Activated naive CD4-positive, alpha-beta T cell treated with anti-CD3 and anti-CD28 coated beads, Interleukin-2, amount 50 U/mL, for 24 hours (primary cell): Measurements from ENCODE around the gene DDX31.

Source experiments
- H3K27ac Mint-ChIP-seq: one replicate; pipeline ENCODE4 v1.8.0; 2021; ENCODE audit warnings: mild to moderate bottlenecking, mixed read lengths
- H3K27me3 Mint-ChIP-seq: one replicate; pipeline ENCODE4 v1.8.0; 2021; ENCODE audit warnings: mixed read lengths
- H3K36me3 Mint-ChIP-seq: one replicate; pipeline ENCODE4 v1.8.0; 2021; ENCODE audit warnings: mixed read lengths
- H3K4me1 Mint-ChIP-seq: one replicate; pipeline ENCODE4 v1.8.0; 2021; ENCODE audit warnings: mixed read lengths
- H3K4me3 Mint-ChIP-seq: one replicate; pipeline ENCODE4 v1.8.0; 2021; ENCODE audit warnings: mild to moderate bottlenecking, mixed read lengths
- H3K9me3 Mint-ChIP-seq: one replicate; pipeline ENCODE4 v1.8.0; 2021; ENCODE audit warnings: mixed read lengths

The DDX31 gene

DNA sequence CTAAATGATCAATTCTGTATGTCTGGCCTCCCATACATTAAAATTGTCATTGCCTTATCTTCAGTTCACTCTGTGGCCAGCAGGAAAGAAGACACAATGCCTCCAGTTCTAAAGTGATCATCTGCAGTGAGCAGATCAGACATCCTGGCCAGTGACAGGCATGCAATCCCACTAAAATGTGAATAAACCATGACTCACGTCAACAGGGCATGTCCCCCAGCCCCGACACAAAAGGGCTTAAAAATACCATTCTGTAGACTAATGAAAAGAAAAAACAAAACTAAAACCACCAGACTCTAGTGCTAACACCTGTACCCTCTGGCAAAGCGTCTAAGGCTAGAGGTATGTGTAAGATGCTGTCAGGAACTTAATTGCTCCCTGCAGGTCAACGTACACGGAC, 38.5 kb downstream of the DDX31 start:
- peaks cover 28% of the 10 kb centered on the region for H3K36me3 Mint-ChIP-seq
- H3K27me3 Mint-ChIP-seq, result no peaks in the 10 kb centered on the region

DNA sequence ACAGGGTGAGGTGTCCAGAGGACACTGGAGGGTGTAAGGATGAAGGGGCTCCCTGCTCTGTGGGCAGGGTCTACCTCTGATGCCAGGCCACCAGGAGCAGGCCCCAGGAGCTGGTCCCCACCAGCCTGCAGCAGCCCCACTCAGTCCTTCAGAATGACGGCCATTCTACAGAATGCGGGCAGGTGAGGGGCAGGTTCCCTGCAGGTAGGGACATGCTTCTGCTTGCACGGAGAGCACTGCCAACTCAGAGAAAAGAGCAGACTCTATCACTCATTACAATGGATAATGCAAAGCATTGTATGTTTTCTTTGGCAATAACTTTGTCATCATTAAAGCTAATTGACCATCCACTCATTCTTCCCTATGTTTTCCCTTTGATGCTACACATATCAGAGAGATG, 39.0 kb downstream of the DDX31 start:
- no peak overlapping the region for H3K4me3 Mint-ChIP-seq
- no peak overlapping the region for H3K27ac Mint-ChIP-seq
- H3K9me3 Mint-ChIP-seq, result no peaks in the 10 kb centered on the region
- no peaks in the 10 kb centered on the region for H3K27me3 Mint-ChIP-seq
- H3K4me1 Mint-ChIP-seq, result no peaks in the 10 kb centered on the region
- peaks cover 29% of the 10 kb centered on the region for H3K36me3 Mint-ChIP-seq

More for the DNA sequence above, 38.5 kb downstream of the DDX31 start:
- H3K4me3 Mint-ChIP-seq, result no peak overlapping the region
- H3K4me1 Mint-ChIP-seq, result no peaks in the 10 kb centered on the region
- no peaks in the 10 kb centered on the region for H3K9me3 Mint-ChIP-seq
- no peak overlapping the region for H3K27ac Mint-ChIP-seq

DNA sequence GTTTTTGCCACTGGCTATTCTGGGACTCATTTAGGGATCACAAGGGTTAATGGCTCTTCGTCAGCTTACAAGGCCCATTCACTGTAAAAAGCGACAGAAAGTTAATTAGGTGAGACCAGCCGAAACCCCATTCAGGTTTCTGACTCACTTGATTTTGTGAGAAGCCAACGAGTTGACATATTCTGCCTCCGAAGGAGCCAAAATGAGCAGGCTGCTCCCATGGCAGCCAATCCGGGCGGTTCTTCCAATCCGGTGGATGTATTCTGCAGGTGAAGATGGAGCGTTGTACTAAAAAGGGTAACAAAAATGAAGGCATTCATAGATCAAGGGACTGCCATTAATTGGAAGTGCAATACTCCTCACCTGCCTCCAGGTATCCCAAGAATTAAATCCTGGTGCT, 39.7 kb downstream of the DDX31 start:
- H3K4me3 Mint-ChIP-seq, result no peak overlapping the region
- no peaks in the 10 kb centered on the region for H3K27me3 Mint-ChIP-seq
- H3K36me3 Mint-ChIP-seq, result peaks cover 34% of the 10 kb centered on the region
- no peak overlapping the region for H3K27ac Mint-ChIP-seq
- no peaks in the 10 kb centered on the region for H3K9me3 Mint-ChIP-seq
- H3K4me1 Mint-ChIP-seq, result no peaks in the 10 kb centered on the region

DNA sequence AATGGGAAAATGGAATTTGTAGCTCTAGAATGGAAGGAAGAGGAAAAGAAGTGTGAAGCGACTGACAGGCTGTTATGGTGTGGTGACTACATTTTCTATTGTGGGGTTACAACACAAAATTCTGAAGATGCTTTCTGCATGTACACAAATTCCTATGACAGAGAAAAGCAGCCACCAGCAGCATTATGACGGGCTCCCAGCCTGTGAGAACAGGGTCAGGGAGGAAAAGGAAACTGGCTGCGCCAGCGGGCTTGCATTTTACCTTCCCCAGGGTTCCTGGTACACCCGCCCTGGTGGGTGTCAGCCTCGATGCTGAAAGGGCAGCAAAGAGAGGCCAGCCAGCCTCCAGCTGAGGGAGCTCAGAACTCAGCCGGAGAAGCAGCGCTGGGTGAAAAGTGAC, 41.0 kb downstream of the DDX31 start:
- Mint-ChIP-seq H3K27me3 (no peaks in the 10 kb centered on the region), H3K27ac (no peak overlapping the region), H3K9me3 (no peaks in the 10 kb centered on the region), H3K4me3 (no peak overlapping the region), H3K36me3 (peaks cover 28% of the 10 kb centered on the region), H3K4me1 (no peaks in the 10 kb centered on the region)

DNA sequence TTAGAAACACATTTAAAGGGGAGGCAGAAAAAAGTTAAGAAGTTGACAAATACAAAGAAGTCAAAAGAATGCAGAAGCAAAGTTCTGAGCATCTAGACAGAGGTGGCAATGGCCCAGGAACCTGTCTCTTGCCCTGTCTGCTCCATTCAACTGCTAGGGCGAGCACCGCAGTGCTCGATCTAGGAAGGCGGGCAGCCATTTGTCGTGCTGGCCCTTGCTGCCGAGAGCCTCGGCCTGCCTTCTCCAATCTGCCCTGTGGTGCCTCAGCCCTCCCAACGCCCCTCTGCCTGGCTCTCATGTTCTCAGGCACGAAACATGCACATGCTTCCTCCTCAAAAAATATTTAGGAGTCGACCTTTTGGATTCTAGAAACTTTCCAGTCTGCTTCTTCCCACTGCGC, 42.2 kb downstream of the DDX31 start:
- Mint-ChIP-seq H3K4me3 (no peak overlapping the region), H3K4me1 (no peaks in the 10 kb centered on the region), H3K36me3 (peaks cover 26% of the 10 kb centered on the region), H3K27me3 (no peaks in the 10 kb centered on the region), H3K9me3 (no peaks in the 10 kb centered on the region), H3K27ac (no peak overlapping the region)

DNA sequence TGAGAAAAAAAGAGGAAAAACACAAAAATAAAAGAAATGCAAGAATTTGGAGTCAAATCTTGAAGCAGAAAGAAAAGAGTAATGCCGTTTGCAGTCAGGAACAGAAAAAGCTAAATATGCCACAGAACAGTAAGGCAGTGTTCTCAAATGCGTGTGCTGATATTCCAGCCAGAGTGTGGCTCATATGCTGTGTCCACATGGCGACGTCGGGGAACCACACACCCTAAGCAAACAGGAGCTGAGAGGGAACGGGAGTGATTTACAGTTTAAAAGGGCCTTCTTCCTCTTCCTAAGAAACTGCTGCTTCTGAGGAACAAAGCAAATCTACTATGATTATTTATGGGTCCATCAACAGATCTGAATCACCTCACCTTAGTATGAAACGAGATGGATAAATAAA, 42.7 kb downstream of the DDX31 start:
- Mint-ChIP-seq H3K27me3 (no peaks in the 10 kb centered on the region), H3K4me3 (no peak overlapping the region), H3K9me3 (no peaks in the 10 kb centered on the region), H3K36me3 (peaks cover 26% of the 10 kb centered on the region), H3K27ac (no peak overlapping the region), H3K4me1 (no peaks in the 10 kb centered on the region)

DNA sequence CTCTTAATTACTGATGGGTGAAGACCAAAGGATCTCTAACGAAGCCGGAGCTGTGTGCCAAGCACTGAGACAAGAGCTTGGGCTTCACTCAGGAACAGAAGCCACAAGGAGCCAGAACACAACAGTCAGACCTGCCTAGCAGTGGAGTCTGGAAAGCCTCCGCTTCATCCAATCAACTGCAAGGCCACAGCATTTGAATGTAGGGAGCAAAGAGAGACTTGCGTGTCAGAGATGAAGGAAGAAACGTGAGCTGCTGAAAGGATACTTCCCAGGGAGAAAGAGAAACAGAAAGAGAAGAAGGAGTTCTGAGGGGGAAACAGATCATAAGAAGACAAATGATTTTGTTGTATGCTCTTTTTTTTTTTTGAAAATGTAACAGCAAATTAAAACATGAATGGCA, 43.5 kb downstream of the DDX31 start:
- no peaks in the 10 kb centered on the region for H3K27me3 Mint-ChIP-seq
- H3K27ac Mint-ChIP-seq, result no peak overlapping the region
- peaks cover 26% of the 10 kb centered on the region for H3K36me3 Mint-ChIP-seq

DNA sequence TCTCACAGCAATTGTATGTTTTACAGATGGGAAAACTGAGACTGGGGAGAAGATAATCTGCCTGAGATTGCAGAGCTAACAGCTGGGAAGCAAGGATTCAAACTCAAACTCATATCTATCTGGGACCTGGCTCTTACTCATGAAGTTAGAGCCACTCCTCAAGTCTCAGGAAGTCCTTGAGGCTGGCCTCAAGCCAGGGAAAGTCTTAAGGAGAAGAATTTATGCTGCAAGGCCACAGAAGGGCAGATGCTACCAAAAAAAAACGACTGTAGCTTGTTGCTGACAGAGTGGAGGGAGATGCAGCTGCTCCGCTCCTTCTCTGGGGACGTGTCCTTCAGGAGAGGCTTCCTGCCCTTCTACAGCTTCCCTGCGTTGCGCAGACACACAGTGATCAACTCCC, 47.6 kb downstream of the DDX31 start:
- Mint-ChIP-seq H3K4me1 (no peaks in the 10 kb centered on the region), H3K27me3 (no peaks in the 10 kb centered on the region), H3K36me3 (peaks cover 27% of the 10 kb centered on the region), H3K4me3 (no peak overlapping the region), H3K27ac (no peak overlapping the region), H3K9me3 (no peaks in the 10 kb centered on the region)

More for the DNA sequence above, 43.5 kb downstream of the DDX31 start:
- Mint-ChIP-seq H3K4me1 (no peaks in the 10 kb centered on the region), H3K4me3 (no peak overlapping the region), H3K9me3 (no peaks in the 10 kb centered on the region)

DNA sequence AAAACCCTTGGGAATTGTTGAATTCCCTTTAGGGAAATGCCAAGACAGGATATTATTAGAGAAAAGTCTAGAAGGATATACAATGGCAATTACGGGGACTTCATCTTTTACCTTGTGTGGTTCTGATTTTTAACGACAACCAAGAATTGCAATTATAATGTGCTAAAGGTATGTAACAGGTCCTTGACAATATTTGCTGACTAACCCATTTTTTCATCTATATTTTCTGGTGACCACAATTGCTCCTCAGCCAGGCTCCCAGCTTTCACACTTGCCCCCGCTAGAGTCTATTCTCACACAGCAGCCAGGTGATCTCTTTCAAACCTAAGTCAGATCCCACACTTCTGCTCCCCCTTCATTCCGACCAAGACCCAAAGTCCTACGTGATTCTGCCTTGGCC, 53.1 kb downstream of the DDX31 start:
- H3K36me3 Mint-ChIP-seq, result peaks cover 32% of the 10 kb centered on the region

DNA sequence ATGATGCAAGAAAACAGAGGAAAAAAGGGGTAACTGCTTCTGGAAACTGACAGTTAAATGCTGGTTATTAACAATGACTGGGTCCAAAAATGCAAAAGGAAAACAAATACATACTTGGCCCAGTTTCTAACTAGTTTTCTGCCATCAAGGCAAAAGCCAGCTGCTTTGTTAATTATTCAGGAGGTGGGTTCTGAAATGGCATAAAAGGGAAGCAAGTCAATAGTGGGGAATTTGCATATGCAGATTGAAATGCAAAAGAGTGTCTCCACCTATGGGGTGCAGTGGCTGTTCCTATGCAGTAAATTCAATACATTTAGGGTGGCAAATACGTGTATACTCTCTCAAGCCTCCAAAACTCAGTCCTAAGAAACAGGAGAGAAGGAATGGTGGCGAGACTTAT, 54.0 kb downstream of the DDX31 start:
- H3K9me3 Mint-ChIP-seq, result no peaks in the 10 kb centered on the region
- no peak overlapping the region for H3K4me3 Mint-ChIP-seq
- H3K27ac Mint-ChIP-seq, result no peak overlapping the region
- H3K27me3 Mint-ChIP-seq, result no peaks in the 10 kb centered on the region
- no peaks in the 10 kb centered on the region for H3K4me1 Mint-ChIP-seq
- peaks cover 36% of the 10 kb centered on the region for H3K36me3 Mint-ChIP-seq

More for the DNA sequence above, 53.1 kb downstream of the DDX31 start:
- H3K4me3 Mint-ChIP-seq, result no peak overlapping the region
- no peaks in the 10 kb centered on the region for H3K9me3 Mint-ChIP-seq
- no peaks in the 10 kb centered on the region for H3K27me3 Mint-ChIP-seq
- no peak overlapping the region for H3K27ac Mint-ChIP-seq
- no peaks in the 10 kb centered on the region for H3K4me1 Mint-ChIP-seq

DNA sequence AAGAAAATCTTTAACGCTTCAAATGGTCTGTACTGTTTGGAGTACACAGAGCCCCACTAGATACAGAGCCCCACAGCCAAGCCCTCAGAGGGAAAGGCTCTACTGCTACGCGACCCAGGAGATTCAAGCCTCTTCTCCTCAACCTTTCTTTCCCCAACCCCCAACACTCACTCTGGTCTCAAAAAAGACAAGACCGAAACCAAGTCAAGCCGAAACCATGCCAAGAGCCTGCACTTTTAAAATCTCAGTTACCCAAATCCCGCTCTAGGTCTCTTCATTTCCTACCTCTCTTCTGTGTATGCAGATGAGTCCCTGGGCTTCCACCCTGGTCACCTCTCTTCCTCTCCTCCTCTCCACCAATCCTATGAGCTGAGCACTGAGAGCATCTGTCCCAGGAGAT, 55.5 kb downstream of the DDX31 start:
- Mint-ChIP-seq H3K4me3 (no peak overlapping the region), H3K27me3 (no peaks in the 10 kb centered on the region), H3K27ac (no peak overlapping the region), H3K4me1 (no peaks in the 10 kb centered on the region), H3K9me3 (no peaks in the 10 kb centered on the region), H3K36me3 (peaks cover 43% of the 10 kb centered on the region)

DNA sequence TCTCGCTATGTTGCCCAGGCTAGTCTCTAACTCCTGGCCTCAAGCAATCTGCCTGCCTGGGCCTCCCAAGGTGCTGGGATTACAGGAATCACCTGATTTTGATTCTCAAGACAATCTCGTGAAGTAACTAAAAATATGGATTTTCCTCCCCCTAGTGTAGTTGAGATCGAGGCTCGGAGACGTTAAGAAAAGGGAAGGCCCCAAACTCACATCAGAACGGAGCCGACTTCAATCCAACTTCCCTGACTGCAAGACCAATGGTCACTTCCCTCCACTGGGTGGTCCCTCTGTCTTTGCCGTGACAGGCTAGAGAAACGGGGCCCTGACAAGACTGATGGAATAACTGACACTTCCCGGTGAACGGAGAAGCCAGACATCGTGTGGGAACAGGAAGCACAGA, 59.1 kb downstream of the DDX31 start:
- no peaks in the 10 kb centered on the region for H3K27me3 Mint-ChIP-seq
- H3K27ac Mint-ChIP-seq, result no peak overlapping the region
- H3K4me3 Mint-ChIP-seq, result no peak overlapping the region
- peaks cover 32% of the 10 kb centered on the region for H3K36me3 Mint-ChIP-seq
- no peaks in the 10 kb centered on the region for H3K4me1 Mint-ChIP-seq
- no peaks in the 10 kb centered on the region for H3K9me3 Mint-ChIP-seq

DNA sequence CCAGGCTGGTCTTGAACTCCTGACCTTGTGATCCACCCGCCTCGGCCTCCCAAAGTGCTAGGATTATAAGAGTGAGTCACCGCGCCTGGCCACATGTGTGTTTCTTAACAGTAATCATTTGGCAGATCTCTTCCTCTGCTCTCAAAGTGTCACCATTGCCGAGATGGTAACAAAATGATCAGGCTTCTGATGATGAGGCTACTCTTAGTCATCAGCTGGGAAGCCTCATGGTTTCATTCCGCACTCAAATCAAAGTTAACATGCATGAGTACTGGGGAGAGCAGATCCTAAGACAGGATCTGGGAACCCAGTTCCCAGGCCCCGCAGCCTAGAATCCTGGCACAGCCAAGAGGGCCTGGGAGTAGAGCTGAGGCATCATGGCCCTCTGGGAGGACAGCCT, 60.0 kb downstream of the DDX31 start:
- Mint-ChIP-seq H3K4me1 (no peaks in the 10 kb centered on the region), H3K27ac (no peak overlapping the region), H3K9me3 (no peaks in the 10 kb centered on the region), H3K27me3 (no peaks in the 10 kb centered on the region), H3K4me3 (no peak overlapping the region), H3K36me3 (peaks cover 38% of the 10 kb centered on the region)

DNA sequence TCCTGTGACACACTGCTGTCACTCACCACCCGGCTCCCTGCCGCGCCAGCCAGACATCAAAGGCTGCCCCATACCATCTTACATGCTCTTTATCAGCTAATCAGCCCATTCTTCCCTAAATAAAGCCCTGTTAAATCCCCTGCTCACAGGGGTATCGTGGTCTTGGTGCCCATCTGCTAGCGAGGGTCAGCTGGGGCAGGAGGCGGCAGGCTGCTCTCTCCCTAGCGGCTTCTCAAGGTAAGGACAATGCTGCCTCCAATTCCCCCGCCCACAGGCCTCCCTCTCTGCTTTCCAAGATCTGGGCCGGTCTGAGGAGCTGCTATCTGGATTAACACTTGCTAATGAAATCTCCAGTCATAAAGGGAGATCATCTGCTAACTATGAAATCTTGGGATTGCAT, 60.6 kb downstream of the DDX31 start:
- H3K27ac Mint-ChIP-seq, result no peak overlapping the region
- H3K36me3 Mint-ChIP-seq, result peaks cover 36% of the 10 kb centered on the region
- H3K4me1 Mint-ChIP-seq, result no peaks in the 10 kb centered on the region
- no peaks in the 10 kb centered on the region for H3K27me3 Mint-ChIP-seq
- no peak overlapping the region for H3K4me3 Mint-ChIP-seq
- no peaks in the 10 kb centered on the region for H3K9me3 Mint-ChIP-seq

DNA sequence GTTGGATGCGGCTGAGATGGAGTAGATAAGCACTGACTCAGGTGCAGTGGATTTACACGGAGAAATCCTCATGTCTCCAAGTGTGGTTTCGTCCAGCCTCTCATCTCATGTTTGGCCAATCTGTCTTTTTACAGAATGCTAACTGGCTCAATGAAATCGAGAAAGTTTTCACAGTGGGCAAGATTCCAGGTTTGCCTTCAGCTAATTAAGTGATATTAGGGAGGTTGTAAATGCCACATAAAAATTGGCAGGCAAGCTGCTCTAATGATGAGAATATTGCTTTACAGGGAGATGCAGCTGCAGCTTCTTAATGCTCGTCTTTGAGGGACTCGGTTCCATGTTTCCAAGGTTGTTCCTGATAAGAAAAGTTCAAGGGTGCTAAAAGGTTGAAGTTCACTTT, 63.7 kb downstream of the DDX31 start:
- Mint-ChIP-seq H3K4me3 (no peak overlapping the region), H3K27me3 (no peaks in the 10 kb centered on the region), H3K9me3 (no peaks in the 10 kb centered on the region), H3K4me1 (no peaks in the 10 kb centered on the region), H3K36me3 (peaks cover 44% of the 10 kb centered on the region), H3K27ac (no peak overlapping the region)

DNA sequence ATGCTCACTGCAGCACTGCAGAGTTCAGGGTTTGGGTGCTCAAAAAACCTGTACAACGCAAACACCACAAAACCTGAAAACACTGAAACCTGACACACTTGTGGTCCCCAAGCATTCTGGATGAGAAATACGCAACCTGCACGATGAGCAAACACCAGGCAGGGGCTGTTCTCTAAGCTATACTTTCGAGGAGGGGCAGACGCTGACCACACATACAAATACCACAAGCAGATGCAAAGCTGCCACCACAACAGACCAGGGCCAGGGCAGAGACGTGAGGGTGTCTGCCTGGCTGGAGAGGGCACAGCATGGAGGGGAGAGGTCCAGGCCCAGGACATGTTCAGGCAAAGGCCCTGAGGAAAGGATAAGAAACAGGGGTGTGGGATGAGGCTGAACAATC, 64.4 kb downstream of the DDX31 start:
- Mint-ChIP-seq H3K9me3 (no peaks in the 10 kb centered on the region), H3K4me1 (no peaks in the 10 kb centered on the region), H3K4me3 (no peak overlapping the region), H3K36me3 (peaks cover 44% of the 10 kb centered on the region), H3K27me3 (no peaks in the 10 kb centered on the region), H3K27ac (no peak overlapping the region)

DNA sequence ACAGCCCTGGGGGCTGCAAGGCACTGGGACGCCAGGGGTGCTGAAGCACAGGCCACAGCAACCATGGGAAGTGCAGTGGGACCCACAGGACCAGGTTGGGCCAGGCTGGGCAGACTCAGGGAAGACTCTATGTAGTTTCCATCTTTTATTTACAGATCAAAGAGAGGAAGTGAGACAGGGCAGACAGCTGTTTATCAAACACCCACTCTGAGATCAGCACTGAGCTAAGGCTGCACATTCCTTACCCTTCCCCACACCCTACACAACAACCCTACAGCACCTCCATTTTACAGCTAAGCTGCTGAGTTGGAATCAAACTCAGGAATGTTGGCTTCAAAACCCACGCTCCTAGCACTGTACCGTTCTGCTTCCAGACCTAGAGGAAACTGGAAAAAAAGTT, 67.6 kb downstream of the DDX31 start:
- H3K4me1 Mint-ChIP-seq, result no peaks in the 10 kb centered on the region
- H3K4me3 Mint-ChIP-seq, result no peak overlapping the region
- H3K27me3 Mint-ChIP-seq, result peaks cover 2% of the 10 kb centered on the region
- H3K36me3 Mint-ChIP-seq, result peaks cover 54% of the 10 kb centered on the region
- H3K9me3 Mint-ChIP-seq, result no peaks in the 10 kb centered on the region
- no peak overlapping the region for H3K27ac Mint-ChIP-seq
